Measurements from ENCODE around the gene DCP1B.

- no peak for TF ChIP-seq POLR2A (IDR thresholded peaks at IDR 0.05)
- TF ChIP-seq, protein P1, sequence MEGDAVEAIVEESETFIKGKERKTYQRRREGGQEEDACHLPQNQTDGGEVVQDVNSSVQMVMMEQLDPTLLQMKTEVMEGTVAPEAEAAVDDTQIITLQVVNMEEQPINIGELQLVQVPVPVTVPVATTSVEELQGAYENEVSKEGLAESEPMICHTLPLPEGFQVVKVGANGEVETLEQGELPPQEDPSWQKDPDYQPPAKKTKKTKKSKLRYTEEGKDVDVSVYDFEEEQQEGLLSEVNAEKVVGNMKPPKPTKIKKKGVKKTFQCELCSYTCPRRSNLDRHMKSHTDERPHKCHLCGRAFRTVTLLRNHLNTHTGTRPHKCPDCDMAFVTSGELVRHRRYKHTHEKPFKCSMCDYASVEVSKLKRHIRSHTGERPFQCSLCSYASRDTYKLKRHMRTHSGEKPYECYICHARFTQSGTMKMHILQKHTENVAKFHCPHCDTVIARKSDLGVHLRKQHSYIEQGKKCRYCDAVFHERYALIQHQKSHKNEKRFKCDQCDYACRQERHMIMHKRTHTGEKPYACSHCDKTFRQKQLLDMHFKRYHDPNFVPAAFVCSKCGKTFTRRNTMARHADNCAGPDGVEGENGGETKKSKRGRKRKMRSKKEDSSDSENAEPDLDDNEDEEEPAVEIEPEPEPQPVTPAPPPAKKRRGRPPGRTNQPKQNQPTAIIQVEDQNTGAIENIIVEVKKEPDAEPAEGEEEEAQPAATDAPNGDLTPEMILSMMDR (IDR thresholded peaks at IDR 0.05) = no peak
These were observed 8.9 kb downstream of the DCP1B start for GRCh38 chr12:1995205-1995896.
